Ovary (tissue), 9 donors: ENCODE measurements around the gene AUTS2. TPM values are rescaled to one million over a fixed set of nuclear protein-coding genes. Genes with fewer than 3 reads are reported as not detected.

ENCODE experiments used
- DNase-seq, 5 donors: peaks; one replicate each; pipeline ENCODE4 v3.0.0-alpha.2; 2019 to 2020
- H3K27ac ChIP-seq, 2 donors: fragments of 200-600 bp; one replicate each; pipeline versions ENCODE4 v1.5.1 to v1.8.0; 2019 to 2022
- H3K27me3 ChIP-seq: fragments of 200-600 bp; one replicate; pipeline ENCODE4 v1.8.0; 2022
- H3K36me3 ChIP-seq: fragments of 200-600 bp; sonication (generic); one replicate; pipeline ENCODE4 v1.5.1; 2019
- H3K4me1 ChIP-seq: one replicate; pipeline ENCODE4 v1.8.1; 2013; ENCODE audit warnings: mild to moderate bottlenecking, moderate library complexity; ENCODE audit not compliant: insufficient read depth
- H3K4me3 ChIP-seq: fragments of 200-600 bp; sonication (generic); one replicate; pipeline ENCODE4 v1.5.1; 2017
- H3K9me3 ChIP-seq, 2 donors: fragments of 200-600 bp in 1 of 2; sonication (generic) in 1 of 2; one replicate each; pipeline versions ENCODE4 v1.5.1 to v1.8.1; 2013 to 2019; ENCODE audit warnings: mild to moderate bottlenecking in 1 of 2, moderate library complexity in 1 of 2
- EP300 ChIP-seq: sonication (generic); formaldehyde crosslinking; IDR thresholded peaks from one replicate; pipeline ENCODE4 v1.6.1; 2017; ENCODE audit warnings: antibody characterized with exemption
- POLR2A ChIP-seq: fragments of 450-650 bp; IDR thresholded peaks from one replicate; pipeline ENCODE4 v1.6.1; 2017; ENCODE audit warnings: antibody characterized with exemption, mild to moderate bottlenecking, moderate library complexity
- WGBS, 3 donors: extraction: QIAGEN DNeasy Blood & Tissue Kit in 1 of 3; methylation state at CpG; one replicate each; pipeline versions ENCODE4 v1.1.5 to v1.1.7; 2013 to 2017; 5-methylcytosine and 5-hydroxymethylcytosine counted together
- intact Hi-C, 4 donors: fragments of 100-400 bp; cut with DNase I; formaldehyde crosslinking; loops; one replicate each; pipeline versions ENCODE4 v1.11.0 to v1.15.1; 2022 to 2023
- polyA plus RNA-seq, 2 donors: library from polyadenylated mRNA; stranded (reverse); fragments of 200-250 nt in 1 of 2; fragments of 350-450 nt in 1 of 2; fragmentation: Illumina TruSeq in 1 of 2; extraction: RNeasy Lipid Tissue Mini Kit (QIAGEN cat#74804) in 1 of 2; gene quantifications; one replicate each; pipeline ENCODE4 v1.2.3, GENCODE V29; 2013 to 2014
- total RNA-seq, 7 donors: library from RNA; depleted of rRNA in 2 of 7; stranded (reverse); fragments of >200 nt in 2 of 7; fragmentation: NEBNext Ultra II Directional in 3 of 7; extraction: Animal tissue kit (Norgen Biotek cat#: 25700) in 3 of 7; gene quantifications; one replicate each; pipeline versions ENCODE4 v1.1.0 to v1.2.4, GENCODE V29; 2016 to 2023
- TF ChIP-seq, protein P1 (sequence below), 3 donors: fragments of 450-650 bp in 2 of 3; fragments of 200-600 bp in 1 of 3; IDR thresholded peaks; one replicate each; pipeline versions ENCODE4 v1.5.1 to v1.8.0; 2016 to 2022; ENCODE audit warnings: antibody characterized with exemption in 3 of 3, mild to moderate bottlenecking in 1 of 3
- donor health status: DM: no; HTN: no; CAD: no; lungs with moderate emphysema.
- donor health status: DM: no; HTN: no; CAD: no.
- donor health status: Bipolar disorder and iron deficiency.
- donor health status: DM: yes; HTN: yes; CAD: no.
- donor health status: DM: no; HTN: no; CAD: no.
- donor health status: DM: yes; HTN: yes; CAD: no.

AUTS2 gene
- total and polyA plus RNA-seq, 9 donors = 18.3 to 60.9 (median 44.9) TPM

DNA sequence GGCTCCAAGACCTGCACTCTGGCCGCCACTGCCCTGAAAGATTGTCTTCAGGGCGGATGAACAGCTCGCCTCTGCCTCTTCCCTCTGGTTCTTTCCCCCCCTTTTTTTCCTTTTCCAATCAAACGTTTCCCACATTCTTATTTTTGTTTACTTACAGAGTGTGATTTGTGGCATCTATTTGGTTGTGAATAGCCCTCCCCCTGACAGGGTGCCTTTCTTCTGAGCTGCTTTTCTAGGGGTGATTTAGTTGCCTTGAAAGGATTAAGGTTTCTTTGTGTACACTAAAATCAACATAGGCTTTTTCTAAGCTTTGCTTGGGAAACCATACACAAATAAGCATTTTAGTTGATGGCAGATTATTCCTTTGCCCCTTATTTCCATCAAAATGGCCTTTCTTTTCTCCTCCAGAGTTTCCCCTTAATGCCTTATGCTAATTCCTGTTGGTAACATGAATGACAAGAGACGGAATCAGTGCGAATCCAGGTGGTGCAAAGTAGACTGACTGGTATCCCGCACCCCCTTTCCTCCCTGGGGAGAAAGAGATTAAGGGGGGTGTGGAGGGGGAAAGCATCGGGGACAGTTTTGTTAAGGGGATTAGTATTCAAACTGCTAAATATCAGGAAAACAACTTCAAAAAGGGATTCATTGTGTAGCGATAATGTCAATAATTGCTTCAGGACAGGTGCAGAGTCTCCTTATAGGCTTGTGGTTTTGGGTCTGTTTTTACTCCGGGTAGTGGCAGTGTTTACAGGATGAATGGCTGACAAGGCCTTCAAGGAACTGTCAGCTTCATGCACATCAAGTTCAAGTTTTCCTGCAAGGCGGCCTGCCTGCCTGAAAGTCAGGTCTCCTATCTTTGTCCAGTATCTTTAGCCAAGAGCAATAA lies 1102.0 kb downstream of the AUTS2 start:
- DNase-seq = no peak
- Histone ChIP-seq H3K36me3 (no peaks in the 10 kb centered on the region), H3K4me3 (no peak overlapping the region), H3K9me3 (no peaks in the 10 kb centered on the region), H3K27ac (no peak overlapping the region), H3K27me3 (no peaks in the 10 kb centered on the region), H3K4me1 (peaks cover 3% of the 10 kb centered on the region)
- WGBS, 3 donors = 84 to 89% (median 86%) methylated on average over 11 of the region's 11 CpGs
- intact Hi-C loops = no loop called here
- TF ChIP-seq POLR2A = no peak
- no peak for TF ChIP-seq EP300
- TF ChIP-seq, protein P1, sequence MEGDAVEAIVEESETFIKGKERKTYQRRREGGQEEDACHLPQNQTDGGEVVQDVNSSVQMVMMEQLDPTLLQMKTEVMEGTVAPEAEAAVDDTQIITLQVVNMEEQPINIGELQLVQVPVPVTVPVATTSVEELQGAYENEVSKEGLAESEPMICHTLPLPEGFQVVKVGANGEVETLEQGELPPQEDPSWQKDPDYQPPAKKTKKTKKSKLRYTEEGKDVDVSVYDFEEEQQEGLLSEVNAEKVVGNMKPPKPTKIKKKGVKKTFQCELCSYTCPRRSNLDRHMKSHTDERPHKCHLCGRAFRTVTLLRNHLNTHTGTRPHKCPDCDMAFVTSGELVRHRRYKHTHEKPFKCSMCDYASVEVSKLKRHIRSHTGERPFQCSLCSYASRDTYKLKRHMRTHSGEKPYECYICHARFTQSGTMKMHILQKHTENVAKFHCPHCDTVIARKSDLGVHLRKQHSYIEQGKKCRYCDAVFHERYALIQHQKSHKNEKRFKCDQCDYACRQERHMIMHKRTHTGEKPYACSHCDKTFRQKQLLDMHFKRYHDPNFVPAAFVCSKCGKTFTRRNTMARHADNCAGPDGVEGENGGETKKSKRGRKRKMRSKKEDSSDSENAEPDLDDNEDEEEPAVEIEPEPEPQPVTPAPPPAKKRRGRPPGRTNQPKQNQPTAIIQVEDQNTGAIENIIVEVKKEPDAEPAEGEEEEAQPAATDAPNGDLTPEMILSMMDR (IDR thresholded peaks at IDR 0.05) = no peak

DNA sequence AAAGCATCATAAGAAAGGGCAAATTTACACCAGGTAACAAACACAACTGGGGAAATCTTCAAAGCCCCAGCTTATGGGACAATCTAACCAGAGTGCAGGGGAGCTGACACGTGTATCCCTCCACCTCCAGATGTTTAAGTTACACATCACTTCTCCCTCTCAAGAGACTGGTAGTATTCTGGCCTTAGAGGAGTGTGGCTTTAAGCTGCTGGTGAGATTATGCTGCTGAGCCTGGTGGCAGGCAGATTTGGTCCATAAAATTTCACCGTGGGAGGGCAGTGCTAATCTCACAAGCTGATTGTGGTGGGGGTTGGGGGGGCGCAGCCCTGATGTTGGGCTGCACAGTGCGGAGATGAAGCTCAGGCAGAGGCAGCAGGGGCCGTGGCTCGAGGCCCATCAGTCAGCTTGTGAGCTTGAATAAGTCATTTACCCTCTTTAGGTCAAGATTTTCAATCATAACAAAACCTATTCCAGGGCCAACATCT lies 1102.7 kb downstream of the AUTS2 start:
- H3K4me3 ChIP-seq = no peak overlapping the region
- peaks cover 3% of the 10 kb centered on the region for H3K4me1 ChIP-seq
- H3K36me3 ChIP-seq = no peaks in the 10 kb centered on the region
- TF ChIP-seq EP300 = no peak
- TF ChIP-seq, protein P1 (IDR thresholded peaks at IDR 0.05) = no peak
- no peak for TF ChIP-seq POLR2A
- no peaks in the 10 kb centered on the region for H3K9me3 ChIP-seq
- H3K27ac ChIP-seq = no peak overlapping the region
- H3K27me3 ChIP-seq = no peaks in the 10 kb centered on the region
- WGBS, 3 donors = 49 to 61% (median 49%) methylated on average over 6 of the region's 6 CpGs
- DNase-seq = no peak
- intact Hi-C loops = no loop called here

DNA sequence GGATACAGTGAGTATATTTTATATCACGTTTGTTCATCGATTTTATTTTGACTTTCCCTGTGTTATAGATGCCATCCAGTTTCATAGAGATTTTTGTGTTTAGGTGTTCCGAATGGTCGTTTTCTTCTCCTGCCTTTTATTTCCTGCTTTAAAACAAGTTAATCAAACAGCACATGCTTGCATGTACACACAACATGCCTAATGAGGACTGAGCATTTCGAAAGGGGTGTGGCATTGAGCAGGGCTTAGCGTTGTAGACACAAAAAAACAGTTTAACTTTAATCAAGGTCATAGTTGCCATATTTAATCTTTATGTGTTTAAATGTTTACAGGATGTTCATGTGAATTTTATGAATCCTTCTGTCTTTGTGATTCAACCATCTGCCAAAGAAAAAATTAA lies 1103.2 kb downstream of the AUTS2 start:
- Histone ChIP-seq H3K36me3 (no peaks in the 10 kb centered on the region), H3K27me3 (no peaks in the 10 kb centered on the region), H3K4me3 (no peak overlapping the region), H3K27ac (no peak overlapping the region), H3K9me3 (no peaks in the 10 kb centered on the region), H3K4me1 (no peaks in the 10 kb centered on the region)
- WGBS, 3 donors = 43 to 49% (median 47%) methylated on average over 6 of the region's 6 CpGs
- DNase-seq = no peak
- intact Hi-C loops = no loop called here
- TF ChIP-seq POLR2A = no peak
- no peak for TF ChIP-seq EP300
- TF ChIP-seq, protein P1 (IDR thresholded peaks at IDR 0.05) = no peak

DNA sequence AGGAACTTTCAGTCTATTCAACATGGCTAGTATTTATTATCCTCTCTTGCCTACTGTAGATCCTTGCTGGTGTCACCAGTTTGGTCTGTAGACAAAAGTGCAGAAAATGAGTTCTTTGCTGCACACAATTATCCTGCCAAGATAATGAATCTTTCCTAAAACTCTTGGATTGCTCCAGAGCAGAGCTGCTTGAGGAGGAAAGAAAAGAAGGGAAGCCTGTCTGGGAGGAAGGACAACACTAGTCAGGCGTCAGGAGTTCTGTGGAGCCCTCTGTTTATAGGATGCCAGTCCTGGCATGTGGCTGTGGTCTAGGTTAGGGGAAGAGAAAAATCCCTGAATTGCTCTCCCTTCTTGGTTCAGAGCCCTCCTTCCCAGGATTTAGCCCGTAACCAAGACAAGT lies 1103.7 kb downstream of the AUTS2 start:
- intact Hi-C loops = no loop called here
- H3K9me3 ChIP-seq = no peaks in the 10 kb centered on the region
- no peaks in the 10 kb centered on the region for H3K4me1 ChIP-seq
- no peaks in the 10 kb centered on the region for H3K27me3 ChIP-seq
- DNase-seq = no peak
- WGBS, 3 donors = 87 to 100% (median 94%) methylated on average over 2 of the region's 2 CpGs
- no peak overlapping the region for H3K27ac ChIP-seq
- TF ChIP-seq POLR2A (no peak), EP300 (no peak)
- TF ChIP-seq, protein P1 (IDR thresholded peaks at IDR 0.05) = no peak
- no peak overlapping the region for H3K4me3 ChIP-seq
- no peaks in the 10 kb centered on the region for H3K36me3 ChIP-seq
